HepG2 (cell line): ENCODE results near the gene E2F1. TPM values are rescaled to one million over a fixed set of nuclear protein-coding genes. Genes with fewer than 3 reads are reported as not detected.
A peak's percentile ranks its signal among the peaks of the same experiment; 100 is the strongest.

Experiments used
- ATF7 ChIP-seq, 2 experiments: fragments of 450-650 bp in 1 of 2; sonication (generic) in 1 of 2; formaldehyde crosslinking in 1 of 2; IDR thresholded peaks; 2 replicates each; pipeline versions ENCODE4 v1.4.0 to v1.6.1; 2016 to 2020; ENCODE audit warnings: antibody characterized with exemption in 1 of 2, mild to moderate bottlenecking in 1 of 2, missing genetic modification reagents in 1 of 2
- ELF3 ChIP-seq: IDR thresholded peaks from 2 replicates; pipeline ENCODE4 v1.6.1; 2016; ENCODE audit warnings: missing genetic modification reagents, missing compliant biosample characterization
- KAT8 ChIP-seq: IDR thresholded peaks from 2 replicates; pipeline ENCODE4 v1.6.1; 2016; ENCODE audit warnings: missing genetic modification reagents, missing compliant biosample characterization
- MEIS2 ChIP-seq: sonication (generic); formaldehyde crosslinking; IDR thresholded peaks from 2 replicates; pipeline ENCODE4 v1.9.0; 2021; ENCODE audit warnings: mild to moderate bottlenecking, missing genetic modification reagents
- NFKBIZ ChIP-seq: IDR thresholded peaks from 2 replicates; pipeline ENCODE4 v1.6.1; 2018; ENCODE audit warnings: missing genetic modification reagents, missing compliant biosample characterization
- SOX5 ChIP-seq: IDR thresholded peaks from 2 replicates; pipeline ENCODE4 v1.6.1; 2016; ENCODE audit warnings: borderline replicate concordance
- ZNF747 ChIP-seq: sonication (generic); formaldehyde crosslinking; IDR thresholded peaks from 2 replicates; pipeline ENCODE4 v1.8.1; 2023; ENCODE audit warnings: missing genetic modification reagents, mild to moderate bottlenecking, borderline replicate concordance
- polyA plus RNA-seq, 8 experiments: library from polyadenylated mRNA; depleted of rRNA in 3 of 8; stranded (reverse) in 7 of 8; unstranded in 1 of 8; fragments of >200 nt; fragmentation: Illumina TruSeq in 4 of 8; extraction: Trizol in 4 of 8; gene quantifications; 2 replicates each; pipeline versions ENCODE4 v1.2.1 to v1.2.3, GENCODE V29; 2011 to 2016; ENCODE audit warnings: low read depth in 4 of 8, missing spikeins in 1 of 8, mixed read lengths in 1 of 8; ENCODE audit not compliant: insufficient read depth in 1 of 8
- total RNA-seq, 5 experiments: library from RNA; depleted of rRNA; stranded (reverse); fragments of >200 nt; fragmentation: Illumina TruSeq; extraction: Trizol; gene quantifications; 2 replicates each; pipeline ENCODE4 v1.2.3, GENCODE V29; 2016; ENCODE audit warnings: low read depth in 1 of 5
- TF ChIP-seq, protein P1 (sequence below): sonication (generic); formaldehyde crosslinking; IDR thresholded peaks from 2 replicates; pipeline ENCODE4 v1.5.0; 2020; ENCODE audit warnings: mild to moderate bottlenecking, missing genetic modification reagents, borderline replicate concordance
- TF ChIP-seq, protein P2 (sequence below): sonication (generic); formaldehyde crosslinking; IDR thresholded peaks from 2 replicates; pipeline ENCODE4 v1.4.0; 2020; ENCODE audit warnings: mild to moderate bottlenecking, missing genetic modification reagents
- TF ChIP-seq, protein P3 (sequence below): sonication (generic); formaldehyde crosslinking; IDR thresholded peaks from 2 replicates; pipeline ENCODE4 v1.4.0; 2020; ENCODE audit warnings: missing genetic modification reagents, borderline replicate concordance
- TF ChIP-seq, protein P4 (sequence below): sonication (generic); formaldehyde crosslinking; IDR thresholded peaks from 2 replicates; pipeline ENCODE4 v1.9.0; 2021; ENCODE audit warnings: missing genetic modification reagents, mild to moderate bottlenecking, borderline replicate concordance

Gene E2F1
- total and polyA plus RNA-seq, 2 of the 13 experiments (the other 11 are each of a cell fraction or from before 2014, with no cell fraction given), result 25.5 to 39.4 TPM

DNA sequence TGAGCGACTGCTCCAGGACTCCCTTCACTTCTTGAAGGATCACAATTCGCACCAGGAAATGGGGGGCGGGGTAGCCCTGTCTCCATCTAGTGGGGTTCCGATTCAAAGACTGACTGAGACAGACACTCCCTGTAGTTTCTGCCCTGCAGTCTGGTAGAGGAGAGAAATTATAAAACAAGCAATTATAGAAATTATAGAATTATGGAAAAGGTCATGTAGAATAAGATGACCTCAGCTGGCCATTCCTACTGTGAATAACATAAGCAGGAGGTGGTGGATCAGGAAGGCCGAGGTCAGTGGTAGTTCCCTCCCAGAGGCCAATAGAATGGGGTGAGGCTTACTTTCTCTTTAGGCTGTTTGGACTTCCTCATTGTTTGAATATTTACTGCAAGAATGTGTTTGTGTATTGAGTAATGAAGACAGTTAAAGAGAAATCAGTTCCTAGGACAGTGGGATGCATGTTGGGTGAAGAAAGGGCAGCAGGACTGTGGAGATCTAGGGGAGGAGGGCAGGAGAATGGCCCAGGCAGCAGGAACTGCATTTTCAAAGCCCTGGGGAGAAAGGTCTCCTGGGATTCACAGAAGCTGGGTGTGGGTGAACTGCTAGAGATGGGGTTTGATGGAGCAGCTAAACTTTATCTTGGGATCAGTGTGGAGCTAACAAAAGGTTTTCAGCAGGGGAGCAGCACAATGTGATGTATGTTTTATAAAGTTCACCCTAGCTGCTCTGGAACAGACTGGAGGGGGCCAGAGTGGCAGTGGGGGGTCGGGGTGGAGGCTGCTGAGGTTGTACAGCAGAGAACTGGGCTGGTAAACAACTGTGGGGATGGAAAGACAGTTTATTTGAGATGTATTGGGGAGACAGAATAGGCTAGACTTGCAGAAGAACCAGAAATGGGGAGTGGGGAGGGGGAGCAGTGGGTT, 47.7 kb upstream of the E2F1 start (continued):
- TF ChIP-seq KAT8 (CRISPR knock-in tag) (peak; percentile 86), SOX5 (CRISPR knock-in tag) (peak; percentile 89), ZNF747 (CRISPR knock-in tag) (peak; percentile 57; the same call in 1 of the 2 replicates), NFKBIZ (CRISPR knock-in tag) (peak; percentile 60; the same call in 1 of the 2 replicates), ELF3 (CRISPR knock-in tag) (peak; percentile 100), ATF7 (IDR thresholded peaks at IDR 0.05) (peak; percentile 35), ATF7 (CRISPR knock-in tag; IDR thresholded peaks at IDR 0.05) (no peak), MEIS2 (CRISPR knock-in tag) (no peak)
- TF ChIP-seq, protein P1, sequence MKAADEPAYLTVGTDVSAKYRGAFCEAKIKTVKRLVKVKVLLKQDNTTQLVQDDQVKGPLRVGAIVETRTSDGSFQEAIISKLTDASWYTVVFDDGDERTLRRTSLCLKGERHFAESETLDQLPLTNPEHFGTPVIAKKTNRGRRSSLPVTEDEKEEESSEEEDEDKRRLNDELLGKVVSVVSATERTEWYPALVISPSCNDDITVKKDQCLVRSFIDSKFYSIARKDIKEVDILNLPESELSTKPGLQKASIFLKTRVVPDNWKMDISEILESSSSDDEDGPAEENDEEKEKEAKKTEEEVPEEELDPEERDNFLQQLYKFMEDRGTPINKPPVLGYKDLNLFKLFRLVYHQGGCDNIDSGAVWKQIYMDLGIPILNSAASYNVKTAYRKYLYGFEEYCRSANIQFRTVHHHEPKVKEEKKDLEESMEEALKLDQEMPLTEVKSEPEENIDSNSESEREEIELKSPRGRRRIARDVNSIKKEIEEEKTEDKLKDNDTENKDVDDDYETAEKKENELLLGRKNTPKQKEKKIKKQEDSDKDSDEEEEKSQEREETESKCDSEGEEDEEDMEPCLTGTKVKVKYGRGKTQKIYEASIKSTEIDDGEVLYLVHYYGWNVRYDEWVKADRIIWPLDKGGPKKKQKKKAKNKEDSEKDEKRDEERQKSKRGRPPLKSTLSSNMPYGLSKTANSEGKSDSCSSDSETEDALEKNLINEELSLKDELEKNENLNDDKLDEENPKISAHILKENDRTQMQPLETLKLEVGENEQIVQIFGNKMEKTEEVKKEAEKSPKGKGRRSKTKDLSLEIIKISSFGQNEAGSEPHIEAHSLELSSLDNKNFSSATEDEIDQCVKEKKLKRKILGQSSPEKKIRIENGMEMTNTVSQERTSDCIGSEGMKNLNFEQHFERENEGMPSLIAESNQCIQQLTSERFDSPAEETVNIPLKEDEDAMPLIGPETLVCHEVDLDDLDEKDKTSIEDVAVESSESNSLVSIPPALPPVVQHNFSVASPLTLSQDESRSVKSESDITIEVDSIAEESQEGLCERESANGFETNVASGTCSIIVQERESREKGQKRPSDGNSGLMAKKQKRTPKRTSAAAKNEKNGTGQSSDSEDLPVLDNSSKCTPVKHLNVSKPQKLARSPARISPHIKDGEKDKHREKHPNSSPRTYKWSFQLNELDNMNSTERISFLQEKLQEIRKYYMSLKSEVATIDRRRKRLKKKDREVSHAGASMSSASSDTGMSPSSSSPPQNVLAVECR (CRISPR knock-in tag), result 0 out of 2 replicates have a peak, but pooled peaks have one; percentile 37
- TF ChIP-seq, protein P2, sequence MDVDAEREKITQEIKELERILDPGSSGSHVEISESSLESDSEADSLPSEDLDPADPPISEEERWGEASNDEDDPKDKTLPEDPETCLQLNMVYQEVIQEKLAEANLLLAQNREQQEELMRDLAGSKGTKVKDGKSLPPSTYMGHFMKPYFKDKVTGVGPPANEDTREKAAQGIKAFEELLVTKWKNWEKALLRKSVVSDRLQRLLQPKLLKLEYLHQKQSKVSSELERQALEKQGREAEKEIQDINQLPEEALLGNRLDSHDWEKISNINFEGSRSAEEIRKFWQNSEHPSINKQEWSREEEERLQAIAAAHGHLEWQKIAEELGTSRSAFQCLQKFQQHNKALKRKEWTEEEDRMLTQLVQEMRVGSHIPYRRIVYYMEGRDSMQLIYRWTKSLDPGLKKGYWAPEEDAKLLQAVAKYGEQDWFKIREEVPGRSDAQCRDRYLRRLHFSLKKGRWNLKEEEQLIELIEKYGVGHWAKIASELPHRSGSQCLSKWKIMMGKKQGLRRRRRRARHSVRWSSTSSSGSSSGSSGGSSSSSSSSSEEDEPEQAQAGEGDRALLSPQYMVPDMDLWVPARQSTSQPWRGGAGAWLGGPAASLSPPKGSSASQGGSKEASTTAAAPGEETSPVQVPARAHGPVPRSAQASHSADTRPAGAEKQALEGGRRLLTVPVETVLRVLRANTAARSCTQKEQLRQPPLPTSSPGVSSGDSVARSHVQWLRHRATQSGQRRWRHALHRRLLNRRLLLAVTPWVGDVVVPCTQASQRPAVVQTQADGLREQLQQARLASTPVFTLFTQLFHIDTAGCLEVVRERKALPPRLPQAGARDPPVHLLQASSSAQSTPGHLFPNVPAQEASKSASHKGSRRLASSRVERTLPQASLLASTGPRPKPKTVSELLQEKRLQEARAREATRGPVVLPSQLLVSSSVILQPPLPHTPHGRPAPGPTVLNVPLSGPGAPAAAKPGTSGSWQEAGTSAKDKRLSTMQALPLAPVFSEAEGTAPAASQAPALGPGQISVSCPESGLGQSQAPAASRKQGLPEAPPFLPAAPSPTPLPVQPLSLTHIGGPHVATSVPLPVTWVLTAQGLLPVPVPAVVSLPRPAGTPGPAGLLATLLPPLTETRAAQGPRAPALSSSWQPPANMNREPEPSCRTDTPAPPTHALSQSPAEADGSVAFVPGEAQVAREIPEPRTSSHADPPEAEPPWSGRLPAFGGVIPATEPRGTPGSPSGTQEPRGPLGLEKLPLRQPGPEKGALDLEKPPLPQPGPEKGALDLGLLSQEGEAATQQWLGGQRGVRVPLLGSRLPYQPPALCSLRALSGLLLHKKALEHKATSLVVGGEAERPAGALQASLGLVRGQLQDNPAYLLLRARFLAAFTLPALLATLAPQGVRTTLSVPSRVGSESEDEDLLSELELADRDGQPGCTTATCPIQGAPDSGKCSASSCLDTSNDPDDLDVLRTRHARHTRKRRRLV (CRISPR knock-in tag), result 0 out of 2 replicates have a peak, but pooled peaks have one; percentile 48
- TF ChIP-seq, protein P3, sequence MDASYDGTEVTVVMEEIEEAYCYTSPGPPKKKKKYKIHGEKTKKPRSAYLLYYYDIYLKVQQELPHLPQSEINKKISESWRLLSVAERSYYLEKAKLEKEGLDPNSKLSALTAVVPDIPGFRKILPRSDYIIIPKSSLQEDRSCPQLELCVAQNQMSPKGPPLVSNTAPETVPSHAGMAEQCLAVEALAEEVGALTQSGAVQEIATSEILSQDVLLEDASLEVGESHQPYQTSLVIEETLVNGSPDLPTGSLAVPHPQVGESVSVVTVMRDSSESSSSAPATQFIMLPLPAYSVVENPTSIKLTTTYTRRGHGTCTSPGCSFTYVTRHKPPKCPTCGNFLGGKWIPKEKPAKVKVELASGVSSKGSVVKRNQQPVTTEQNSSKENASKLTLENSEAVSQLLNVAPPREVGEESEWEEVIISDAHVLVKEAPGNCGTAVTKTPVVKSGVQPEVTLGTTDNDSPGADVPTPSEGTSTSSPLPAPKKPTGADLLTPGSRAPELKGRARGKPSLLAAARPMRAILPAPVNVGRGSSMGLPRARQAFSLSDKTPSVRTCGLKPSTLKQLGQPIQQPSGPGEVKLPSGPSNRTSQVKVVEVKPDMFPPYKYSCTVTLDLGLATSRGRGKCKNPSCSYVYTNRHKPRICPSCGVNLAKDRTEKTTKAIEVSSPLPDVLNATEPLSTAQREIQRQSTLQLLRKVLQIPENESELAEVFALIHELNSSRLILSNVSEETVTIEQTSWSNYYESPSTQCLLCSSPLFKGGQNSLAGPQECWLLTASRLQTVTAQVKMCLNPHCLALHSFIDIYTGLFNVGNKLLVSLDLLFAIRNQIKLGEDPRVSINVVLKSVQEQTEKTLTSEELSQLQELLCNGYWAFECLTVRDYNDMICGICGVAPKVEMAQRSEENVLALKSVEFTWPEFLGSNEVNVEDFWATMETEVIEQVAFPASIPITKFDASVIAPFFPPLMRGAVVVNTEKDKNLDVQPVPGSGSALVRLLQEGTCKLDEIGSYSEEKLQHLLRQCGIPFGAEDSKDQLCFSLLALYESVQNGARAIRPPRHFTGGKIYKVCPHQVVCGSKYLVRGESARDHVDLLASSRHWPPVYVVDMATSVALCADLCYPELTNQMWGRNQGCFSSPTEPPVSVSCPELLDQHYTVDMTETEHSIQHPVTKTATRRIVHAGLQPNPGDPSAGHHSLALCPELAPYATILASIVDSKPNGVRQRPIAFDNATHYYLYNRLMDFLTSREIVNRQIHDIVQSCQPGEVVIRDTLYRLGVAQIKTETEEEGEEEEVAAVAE (CRISPR knock-in tag), result peak; percentile 63; the same call in 1 of the 2 replicates
- TF ChIP-seq, protein P4, sequence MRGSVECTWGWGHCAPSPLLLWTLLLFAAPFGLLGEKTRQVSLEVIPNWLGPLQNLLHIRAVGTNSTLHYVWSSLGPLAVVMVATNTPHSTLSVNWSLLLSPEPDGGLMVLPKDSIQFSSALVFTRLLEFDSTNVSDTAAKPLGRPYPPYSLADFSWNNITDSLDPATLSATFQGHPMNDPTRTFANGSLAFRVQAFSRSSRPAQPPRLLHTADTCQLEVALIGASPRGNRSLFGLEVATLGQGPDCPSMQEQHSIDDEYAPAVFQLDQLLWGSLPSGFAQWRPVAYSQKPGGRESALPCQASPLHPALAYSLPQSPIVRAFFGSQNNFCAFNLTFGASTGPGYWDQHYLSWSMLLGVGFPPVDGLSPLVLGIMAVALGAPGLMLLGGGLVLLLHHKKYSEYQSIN (CRISPR knock-in tag), result no peak
